HepG2 (cell line): Measurements from ENCODE around the gene KLF6.

Source experiments
- BHLHE40 ChIP-seq: IDR thresholded peaks from 2 replicates; pipeline ENCODE4 v1.6.1; 2011; ENCODE audit warnings: low read length, improper control_type of control experiment
- CBFB ChIP-seq: sonication (generic); formaldehyde crosslinking; IDR thresholded peaks from 2 replicates; pipeline ENCODE4 v1.4.0; 2020; ENCODE audit warnings: missing genetic modification reagents
- CTCF ChIP-seq: sonication (generic); formaldehyde crosslinking; IDR thresholded peaks from 2 replicates; pipeline ENCODE4 v1.5.0; 2020; ENCODE audit warnings: mild to moderate bottlenecking, missing genetic modification reagents, moderate library complexity
- MLLT10 ChIP-seq: sonication (generic); formaldehyde crosslinking; IDR thresholded peaks from 2 replicates; pipeline ENCODE4 v1.4.0; 2020; ENCODE audit warnings: missing genetic modification reagents
- NFE2L1 ChIP-seq: sonication (generic); formaldehyde crosslinking; IDR thresholded peaks from 2 replicates; pipeline ENCODE4 v1.4.0; 2020; ENCODE audit warnings: missing genetic modification reagents, mild to moderate bottlenecking, borderline replicate concordance
- NPAS2 ChIP-seq: sonication (generic); formaldehyde crosslinking; IDR thresholded peaks from 2 replicates; pipeline ENCODE4 v1.8.0; 2022; ENCODE audit warnings: mild to moderate bottlenecking, missing genetic modification reagents, borderline replicate concordance
- ZFP36 ChIP-seq: fragments of 150-350 bp; IDR thresholded peaks from 2 replicates; pipeline ENCODE4 v1.6.1; 2018; ENCODE audit warnings: borderline replicate concordance, low read length, low read depth; ENCODE audit not compliant: partially characterized antibody
- ZNF10 ChIP-seq: sonication (generic); formaldehyde crosslinking; IDR thresholded peaks from 2 replicates; pipeline ENCODE4 v1.4.0; 2020; ENCODE audit warnings: mild to moderate bottlenecking, low read depth, missing genetic modification reagents, borderline replicate concordance
- ZNF883 ChIP-seq: sonication (generic); formaldehyde crosslinking; IDR thresholded peaks from 2 replicates; pipeline ENCODE4 v1.5.1; 2020; ENCODE audit warnings: mild to moderate bottlenecking, missing genetic modification reagents; ENCODE audit errors: not compliant biosample characterization
- TF ChIP-seq, protein P1 (sequence below): sonication (generic); formaldehyde crosslinking; IDR thresholded peaks from 2 replicates; pipeline ENCODE4 v1.4.0; 2020; ENCODE audit warnings: missing genetic modification reagents, borderline replicate concordance
- TF ChIP-seq, protein P2 (sequence below): sonication (generic); formaldehyde crosslinking; IDR thresholded peaks from 2 replicates; pipeline ENCODE4 v1.8.1; 2023; ENCODE audit warnings: missing genetic modification reagents, inconsistent platforms, borderline replicate concordance

GRCh38 chr10:3829156-3830050 lies 44.4 kb upstream of the KLF6 start:
- TF ChIP-seq ZFP36, result no peak
- no peak for TF ChIP-seq ZNF883 (CRISPR knock-in tag)
- TF ChIP-seq, protein P1, sequence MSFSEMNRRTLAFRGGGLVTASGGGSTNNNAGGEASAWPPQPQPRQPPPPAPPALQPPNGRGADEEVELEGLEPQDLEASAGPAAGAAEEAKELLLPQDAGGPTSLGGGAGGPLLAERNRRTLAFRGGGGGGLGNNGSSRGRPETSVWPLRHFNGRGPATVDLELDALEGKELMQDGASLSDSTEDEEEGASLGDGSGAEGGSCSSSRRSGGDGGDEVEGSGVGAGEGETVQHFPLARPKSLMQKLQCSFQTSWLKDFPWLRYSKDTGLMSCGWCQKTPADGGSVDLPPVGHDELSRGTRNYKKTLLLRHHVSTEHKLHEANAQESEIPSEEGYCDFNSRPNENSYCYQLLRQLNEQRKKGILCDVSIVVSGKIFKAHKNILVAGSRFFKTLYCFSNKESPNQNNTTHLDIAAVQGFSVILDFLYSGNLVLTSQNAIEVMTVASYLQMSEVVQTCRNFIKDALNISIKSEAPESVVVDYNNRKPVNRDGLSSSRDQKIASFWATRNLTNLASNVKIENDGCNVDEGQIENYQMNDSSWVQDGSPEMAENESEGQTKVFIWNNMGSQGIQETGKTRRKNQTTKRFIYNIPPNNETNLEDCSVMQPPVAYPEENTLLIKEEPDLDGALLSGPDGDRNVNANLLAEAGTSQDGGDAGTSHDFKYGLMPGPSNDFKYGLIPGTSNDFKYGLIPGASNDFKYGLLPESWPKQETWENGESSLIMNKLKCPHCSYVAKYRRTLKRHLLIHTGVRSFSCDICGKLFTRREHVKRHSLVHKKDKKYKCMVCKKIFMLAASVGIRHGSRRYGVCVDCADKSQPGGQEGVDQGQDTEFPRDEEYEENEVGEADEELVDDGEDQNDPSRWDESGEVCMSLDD, result no peak
- TF ChIP-seq NPAS2 (CRISPR knock-in tag), result no peak
- no peak for TF ChIP-seq MLLT10 (CRISPR knock-in tag)
- no peak for TF ChIP-seq NFE2L1 (CRISPR knock-in tag)
- no peak for TF ChIP-seq BHLHE40
- TF ChIP-seq ZNF10 (CRISPR knock-in tag), result no peak
- TF ChIP-seq CTCF (CRISPR knock-in tag), result no peak
- TF ChIP-seq CBFB (CRISPR knock-in tag), result no peak
- TF ChIP-seq, protein P2, sequence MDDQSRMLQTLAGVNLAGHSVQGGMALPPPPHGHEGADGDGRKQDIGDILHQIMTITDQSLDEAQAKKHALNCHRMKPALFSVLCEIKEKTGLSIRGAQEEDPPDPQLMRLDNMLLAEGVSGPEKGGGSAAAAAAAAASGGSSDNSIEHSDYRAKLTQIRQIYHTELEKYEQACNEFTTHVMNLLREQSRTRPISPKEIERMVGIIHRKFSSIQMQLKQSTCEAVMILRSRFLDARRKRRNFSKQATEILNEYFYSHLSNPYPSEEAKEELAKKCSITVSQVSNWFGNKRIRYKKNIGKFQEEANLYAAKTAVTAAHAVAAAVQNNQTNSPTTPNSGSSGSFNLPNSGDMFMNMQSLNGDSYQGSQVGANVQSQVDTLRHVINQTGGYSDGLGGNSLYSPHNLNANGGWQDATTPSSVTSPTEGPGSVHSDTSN (CRISPR knock-in tag), result no peak
